Activated T-helper 2 cell treated with anti-CD3 and anti-CD28 coated beads, Interferon-gamma antibody, Interleukin-2, Interleukin-4, amounts not matched to agents 10 μg/mL and 5 μg/mL and 100 μg/mL, durations not matched to agents 14 hours and 24 hours and 36 hours (primary cell): ENCODE measurements around the gene TUBGCP2. TPM values are rescaled to one million over a fixed set of nuclear protein-coding genes. Genes with fewer than 3 reads are reported as not detected.

Experiments used
- DNase-seq: peaks from one replicate; pipeline ENCODE4 v3.0.0; 2021; ENCODE audit warnings: low spot score
- H3K27ac Mint-ChIP-seq: one replicate; pipeline ENCODE4 v1.8.0; 2021; ENCODE audit warnings: mixed read lengths
- H3K27me3 Mint-ChIP-seq: one replicate; pipeline ENCODE4 v1.8.0; 2021; ENCODE audit warnings: low read depth, mixed read lengths
- H3K36me3 Mint-ChIP-seq: one replicate; pipeline ENCODE4 v1.8.0; 2021; ENCODE audit warnings: low read depth, mixed read lengths
- H3K4me1 Mint-ChIP-seq: one replicate; pipeline ENCODE4 v1.8.0; 2021; ENCODE audit warnings: low read depth, mixed read lengths
- H3K4me3 Mint-ChIP-seq: one replicate; pipeline ENCODE4 v1.8.0; 2021; ENCODE audit warnings: low read depth, mild to moderate bottlenecking, moderate library complexity, mixed read lengths
- H3K9me3 Mint-ChIP-seq: one replicate; pipeline ENCODE4 v1.8.0; 2021; ENCODE audit warnings: mixed read lengths
- intact Hi-C: fragments of 100-400 bp; cut with micrococcal nuclease; formaldehyde crosslinking; loops from one replicate; pipeline ENCODE4 v1.15.1; 2023
- total RNA-seq: library from RNA; stranded (reverse); gene quantifications from 2 replicates; pipeline ENCODE4 v1.2.3, GENCODE V29; 2022

Gene TUBGCP2
- total RNA-seq, 1 donor from 2014 or later = 60.4 TPM

- Mint-ChIP-seq H3K4me1 (peaks cover 2% of the 10 kb centered on the region), H3K9me3 (no peaks in the 10 kb centered on the region), H3K27ac (no peak overlapping the region), H3K4me3 (no peak overlapping the region), H3K27me3 (peaks cover 3% of the 10 kb centered on the region), H3K36me3 (no peaks in the 10 kb centered on the region)
- no peak for DNase-seq
- intact Hi-C loops = no loop called here
Observed at GRCh38 chr10:133350283-133350949, 41.7 kb upstream of the TUBGCP2 start.

GRCh38 chr10:133349577-133350011, 40.9 kb upstream of the TUBGCP2 start:
- Mint-ChIP-seq H3K36me3 (no peaks in the 10 kb centered on the region), H3K4me3 (no peak overlapping the region), H3K4me1 (peaks cover 2% of the 10 kb centered on the region), H3K27ac (no peak overlapping the region), H3K27me3 (peaks cover 3% of the 10 kb centered on the region), H3K9me3 (no peaks in the 10 kb centered on the region)
- no peak for DNase-seq
- intact Hi-C loops = no loop called here

GRCh38 chr10:133349160-133349568, 40.5 kb upstream of the TUBGCP2 start:
- H3K4me1 Mint-ChIP-seq = peaks cover 2% of the 10 kb centered on the region
- no peaks in the 10 kb centered on the region for H3K9me3 Mint-ChIP-seq
- H3K27me3 Mint-ChIP-seq = peaks cover 4% of the 10 kb centered on the region
- H3K36me3 Mint-ChIP-seq = no peaks in the 10 kb centered on the region
- intact Hi-C loops = no loop called here
- H3K4me3 Mint-ChIP-seq = no peak overlapping the region
- H3K27ac Mint-ChIP-seq = no peak overlapping the region
- DNase-seq = no peak

GRCh38 chr10:133347710-133348517, 39.2 kb upstream of the TUBGCP2 start:
- no peak for DNase-seq
- H3K4me3 Mint-ChIP-seq = no peak overlapping the region
- no peak overlapping the region for H3K27ac Mint-ChIP-seq
- H3K27me3 Mint-ChIP-seq = peaks cover 7% of the 10 kb centered on the region
- intact Hi-C loops = no loop called here
- H3K4me1 Mint-ChIP-seq = peaks cover 2% of the 10 kb centered on the region
- H3K36me3 Mint-ChIP-seq = no peaks in the 10 kb centered on the region
- H3K9me3 Mint-ChIP-seq = no peaks in the 10 kb centered on the region

GRCh38 chr10:133346413-133346812, 37.7 kb upstream of the TUBGCP2 start:
- Mint-ChIP-seq H3K27me3 (peaks cover 7% of the 10 kb centered on the region), H3K9me3 (no peaks in the 10 kb centered on the region), H3K36me3 (no peaks in the 10 kb centered on the region), H3K27ac (no peak overlapping the region), H3K4me3 (no peak overlapping the region), H3K4me1 (peaks cover 2% of the 10 kb centered on the region)
- intact Hi-C loops = no loop called here
- DNase-seq = no peak

GRCh38 chr10:133344236-133344635, 35.6 kb upstream of the TUBGCP2 start:
- no peak for DNase-seq

GRCh38 chr10:133343558-133343957, 34.9 kb upstream of the TUBGCP2 start:
- no peak for DNase-seq
- no peaks in the 10 kb centered on the region for H3K9me3 Mint-ChIP-seq
- no peak overlapping the region for H3K4me3 Mint-ChIP-seq
- peaks cover 4% of the 10 kb centered on the region for H3K27me3 Mint-ChIP-seq
- H3K36me3 Mint-ChIP-seq = no peaks in the 10 kb centered on the region
- H3K4me1 Mint-ChIP-seq = no peaks in the 10 kb centered on the region
- H3K27ac Mint-ChIP-seq = no peak overlapping the region
- intact Hi-C loops = no loop called here

More at GRCh38 chr10:133344236-133344635, 35.6 kb upstream of the TUBGCP2 start:
- no peak overlapping the region for H3K27ac Mint-ChIP-seq
- H3K36me3 Mint-ChIP-seq = no peaks in the 10 kb centered on the region
- H3K4me3 Mint-ChIP-seq = no peak overlapping the region
- H3K4me1 Mint-ChIP-seq = peaks cover 2% of the 10 kb centered on the region
- no peaks in the 10 kb centered on the region for H3K9me3 Mint-ChIP-seq
- intact Hi-C loops = no loop called here
- H3K27me3 Mint-ChIP-seq = peaks cover 6% of the 10 kb centered on the region

GRCh38 chr10:133342942-133343341, 34.3 kb upstream of the TUBGCP2 start:
- H3K4me1 Mint-ChIP-seq = no peaks in the 10 kb centered on the region
- H3K27ac Mint-ChIP-seq = no peak overlapping the region
- peaks cover 4% of the 10 kb centered on the region for H3K27me3 Mint-ChIP-seq
- H3K36me3 Mint-ChIP-seq = no peaks in the 10 kb centered on the region
- no peaks in the 10 kb centered on the region for H3K9me3 Mint-ChIP-seq
- H3K4me3 Mint-ChIP-seq = no peak overlapping the region
- intact Hi-C loops = no loop called here
- DNase-seq = no peak

- H3K4me3 Mint-ChIP-seq = no peak overlapping the region
- H3K27ac Mint-ChIP-seq = no peak overlapping the region
- peaks cover 4% of the 10 kb centered on the region for H3K27me3 Mint-ChIP-seq
- intact Hi-C loops = no loop called here
- H3K36me3 Mint-ChIP-seq = no peaks in the 10 kb centered on the region
- DNase-seq = no peak
- H3K9me3 Mint-ChIP-seq = no peaks in the 10 kb centered on the region
- no peaks in the 10 kb centered on the region for H3K4me1 Mint-ChIP-seq
Observed at GRCh38 chr10:133341983-133342382, 33.3 kb upstream of the TUBGCP2 start.

GRCh38 chr10:133339708-133340380, 31.2 kb upstream of the TUBGCP2 start:
- Mint-ChIP-seq H3K36me3 (no peaks in the 10 kb centered on the region), H3K4me3 (no peak overlapping the region), H3K4me1 (peaks cover under 1% of the 10 kb centered on the region), H3K27me3 (peaks cover 6% of the 10 kb centered on the region), H3K9me3 (no peaks in the 10 kb centered on the region), H3K27ac (no peak overlapping the region)
- DNase-seq = no peak
- intact Hi-C loops = no loop called here

GRCh38 chr10:133338080-133339071, 29.7 kb upstream of the TUBGCP2 start:
- Mint-ChIP-seq H3K36me3 (no peaks in the 10 kb centered on the region), H3K27me3 (peaks cover 11% of the 10 kb centered on the region), H3K4me3 (no peak overlapping the region), H3K9me3 (no peaks in the 10 kb centered on the region), H3K27ac (no peak overlapping the region), H3K4me1 (peaks cover 2% of the 10 kb centered on the region)
- intact Hi-C loops = no loop called here
- no peak for DNase-seq

- no peak overlapping the region for H3K27ac Mint-ChIP-seq
- no peak for DNase-seq
- no peaks in the 10 kb centered on the region for H3K9me3 Mint-ChIP-seq
- H3K4me1 Mint-ChIP-seq = peaks cover 2% of the 10 kb centered on the region
- intact Hi-C loops = no loop called here
- H3K27me3 Mint-ChIP-seq = peaks cover 19% of the 10 kb centered on the region
- H3K36me3 Mint-ChIP-seq = no peaks in the 10 kb centered on the region
- no peak overlapping the region for H3K4me3 Mint-ChIP-seq
Observed at GRCh38 chr10:133337370-133337725, 28.7 kb upstream of the TUBGCP2 start.
